Osteoblast (primary cell): Measurements from ENCODE around the gene ADCY9. TPM values are rescaled to one million over a fixed set of nuclear protein-coding genes. Genes with fewer than 3 reads are reported as not detected.

Source experiments
- DNase-seq: peaks from one replicate; pipeline ENCODE4 v3.0.0; 2011; ENCODE audit warnings: low spot score, mixed read lengths; ENCODE audit not compliant: insufficient read length; ENCODE audit errors: missing footprints
- H2AFZ ChIP-seq: 2 replicates; pipeline ENCODE4 v1.6.0; 2011; ENCODE audit warnings: mild to moderate bottlenecking, low read length
- H3K27ac ChIP-seq: 2 replicates; pipeline ENCODE4 v1.5.1; 2011; ENCODE audit warnings: mild to moderate bottlenecking, low read depth, low read length, moderate library complexity
- H3K27me3 ChIP-seq: 2 replicates; pipeline ENCODE4 v1.6.0; 2012; ENCODE audit warnings: mild to moderate bottlenecking, control low read depth, inconsistent platforms, low read length, moderate library complexity; ENCODE audit not compliant: insufficient read depth
- H3K36me3 ChIP-seq: 2 replicates; pipeline ENCODE4 v1.5.1; 2011; ENCODE audit warnings: mild to moderate bottlenecking, low read length, control low read depth, moderate library complexity; ENCODE audit not compliant: insufficient read depth
- H3K4me1 ChIP-seq: 2 replicates; pipeline ENCODE4 v1.5.1; 2011; ENCODE audit warnings: mild to moderate bottlenecking, low read length, control low read depth, moderate library complexity; ENCODE audit not compliant: insufficient read depth
- H3K4me2 ChIP-seq: 2 replicates; pipeline ENCODE4 v1.6.0; 2011; ENCODE audit warnings: mild to moderate bottlenecking, low read length; ENCODE audit not compliant: insufficient read depth
- H3K4me3 ChIP-seq: fragments of 200-600 bp; sonication (generic); 3 replicates; pipeline ENCODE4 v1.5.1; 2012; ENCODE audit warnings: mild to moderate bottlenecking, low read length, inconsistent platforms; ENCODE audit not compliant: insufficient read depth
- H3K79me2 ChIP-seq: 2 replicates; pipeline ENCODE4 v1.6.0; 2012; ENCODE audit warnings: mild to moderate bottlenecking, low read length, control low read depth, inconsistent platforms; ENCODE audit not compliant: insufficient read depth
- H3K9me3 ChIP-seq: 2 replicates; pipeline ENCODE4 v1.5.1; 2011; ENCODE audit warnings: low read depth, low read length, control low read depth
- H4K20me1 ChIP-seq: 2 replicates; pipeline ENCODE4 v1.6.0; 2012; ENCODE audit warnings: mild to moderate bottlenecking, low read length, control low read depth; ENCODE audit not compliant: insufficient read depth
- CTCF ChIP-seq: IDR thresholded peaks from 2 replicates; pipeline ENCODE4 v1.5.1; 2011; ENCODE audit warnings: mild to moderate bottlenecking, low read depth, low read length, moderate library complexity; ENCODE audit errors: extremely low read depth
- total RNA-seq: library from RNA; depleted of rRNA; stranded (reverse); fragments of >200 nt; gene quantifications from 2 replicates; pipeline ENCODE4 v1.2.3, GENCODE V29; 2012

ADCY9 gene
- total RNA-seq, 1 donor, result 29.3 TPM

DNA sequence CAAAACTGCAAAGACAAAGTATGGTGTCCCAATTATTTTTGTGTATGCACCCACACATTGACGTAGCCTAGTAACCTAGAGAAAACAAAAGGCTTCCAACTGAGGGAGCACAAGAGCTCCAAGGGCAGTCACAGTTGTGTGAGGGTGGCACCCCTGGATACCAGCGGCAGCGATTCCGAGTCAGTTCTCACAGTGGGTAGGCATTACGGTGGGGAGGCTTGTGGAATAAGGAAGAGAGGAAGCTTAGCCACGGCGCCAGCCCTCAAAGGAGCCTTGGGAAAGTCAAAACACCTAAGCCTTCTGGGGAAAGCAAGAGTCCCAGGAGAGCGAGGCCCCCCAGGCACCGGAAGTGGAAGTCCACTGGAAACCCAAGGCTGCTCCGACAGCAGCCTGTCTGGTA, 31.0 kb upstream of the ADCY9 start:
- Histone ChIP-seq H3K36me3 (no peaks in the 10 kb centered on the region), H2AFZ (no peak overlapping the region), H3K27ac (no peak overlapping the region), H3K27me3 (peaks cover 3% of the 10 kb centered on the region), H3K79me2 (no peaks in the 10 kb centered on the region), H3K4me1 (no peaks in the 10 kb centered on the region), H4K20me1 (no peaks in the 10 kb centered on the region), H3K4me3 (no peak overlapping the region), H3K4me2 (no peak overlapping the region), H3K9me3 (no peaks in the 10 kb centered on the region)
- no peak for TF ChIP-seq CTCF
- no peak for DNase-seq

GRCh38 chr16:4142268-4142667, 26.0 kb upstream of the ADCY9 start:
- Histone ChIP-seq H2AFZ (no peak overlapping the region), H3K36me3 (no peaks in the 10 kb centered on the region), H3K4me2 (no peak overlapping the region), H3K79me2 (no peaks in the 10 kb centered on the region), H3K4me1 (no peaks in the 10 kb centered on the region), H4K20me1 (no peaks in the 10 kb centered on the region), H3K9me3 (no peaks in the 10 kb centered on the region), H3K27ac (no peak overlapping the region), H3K27me3 (no peaks in the 10 kb centered on the region), H3K4me3 (no peak overlapping the region)
- TF ChIP-seq CTCF, result no peak
- no peak for DNase-seq

DNA sequence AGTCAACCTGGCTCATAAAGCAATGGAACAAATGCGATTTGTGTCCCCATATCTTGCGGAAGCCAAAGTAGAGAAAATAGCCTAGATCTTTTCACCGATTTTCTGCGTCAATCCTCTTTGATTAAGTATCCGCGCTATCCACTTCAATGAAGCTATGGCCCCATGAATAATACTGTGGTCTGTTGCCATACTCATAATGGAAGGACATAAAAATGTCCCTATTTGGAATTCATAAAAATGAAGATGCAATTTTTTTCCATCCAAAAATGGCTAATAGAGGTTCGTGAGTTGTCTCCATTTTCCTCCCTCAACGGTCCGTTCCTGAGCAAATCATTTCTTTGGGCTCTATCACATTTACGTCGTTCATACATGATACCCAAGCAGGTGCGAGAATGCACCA, 25.4 kb upstream of the ADCY9 start:
- no peaks in the 10 kb centered on the region for H4K20me1 ChIP-seq
- no peaks in the 10 kb centered on the region for H3K4me1 ChIP-seq

GRCh38 chr16:4140652-4141051, 24.4 kb upstream of the ADCY9 start:
- no peaks in the 10 kb centered on the region for H3K79me2 ChIP-seq
- H3K27me3 ChIP-seq, result no peaks in the 10 kb centered on the region
- no peaks in the 10 kb centered on the region for H4K20me1 ChIP-seq
- no peaks in the 10 kb centered on the region for H3K4me1 ChIP-seq
- no peaks in the 10 kb centered on the region for H3K9me3 ChIP-seq
- H3K4me3 ChIP-seq, result no peak overlapping the region
- no peak overlapping the region for H3K4me2 ChIP-seq
- H3K27ac ChIP-seq, result no peak overlapping the region
- H2AFZ ChIP-seq, result peak overlapping the region; percentile 67
- no peaks in the 10 kb centered on the region for H3K36me3 ChIP-seq
- DNase-seq, result peak; percentile 51
- TF ChIP-seq CTCF, result no peak

More for the DNA sequence above, 25.4 kb upstream of the ADCY9 start:
- Histone ChIP-seq H3K79me2 (no peaks in the 10 kb centered on the region), H2AFZ (no peak overlapping the region), H3K36me3 (no peaks in the 10 kb centered on the region), H3K9me3 (no peaks in the 10 kb centered on the region), H3K4me2 (no peak overlapping the region), H3K4me3 (no peak overlapping the region), H3K27me3 (no peaks in the 10 kb centered on the region), H3K27ac (no peak overlapping the region)
- no peak for DNase-seq
- no peak for TF ChIP-seq CTCF
